PC-9 (cell line): Measurements from ENCODE around the gene OR52I1.

ENCODE experiments used
- CTCF ChIP-seq: fragments of 200-600 bp; sonication (generic); conservative IDR thresholded peaks from 2 replicates; pipeline ENCODE4 v1.6.1; 2017; ENCODE audit warnings: mixed run types, antibody characterized with exemption, mild to moderate bottlenecking, moderate library complexity
- EZH2 ChIP-seq: fragments of 200-600 bp; sonication (generic); IDR thresholded peaks from 2 replicates; pipeline ENCODE4 v1.8.0; 2017; ENCODE audit warnings: antibody characterized with exemption, low read depth

DNA sequence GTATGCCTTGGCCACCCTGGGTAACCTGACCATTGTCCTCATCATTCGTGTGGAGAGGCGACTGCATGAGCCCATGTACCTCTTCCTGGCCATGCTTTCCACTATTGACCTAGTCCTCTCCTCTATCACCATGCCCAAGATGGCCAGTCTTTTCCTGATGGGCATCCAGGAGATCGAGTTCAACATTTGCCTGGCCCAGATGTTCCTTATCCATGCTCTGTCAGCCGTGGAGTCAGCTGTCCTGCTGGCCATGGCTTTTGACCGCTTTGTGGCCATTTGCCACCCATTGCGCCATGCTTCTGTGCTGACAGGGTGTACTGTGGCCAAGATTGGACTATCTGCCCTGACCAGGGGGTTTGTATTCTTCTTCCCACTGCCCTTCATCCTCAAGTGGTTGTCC, 46.1 kb downstream of the OR52I1 start:
- TF ChIP-seq EZH2 (no peak), CTCF (no peak)
